OCI-LY7 (cell line): ENCODE results near the gene MAP3K13. TPM values are rescaled to one million over a fixed set of nuclear protein-coding genes. Genes with fewer than 3 reads are reported as not detected.

Experiments used
- BruUV-seq: library from RNA; stranded (reverse); fragments of 400-500 nt; replicated peaks from 2 replicates; lab custom pipeline; 2021; lab: Mats Ljungman, UMichigan
- CTCF ChIA-PET: fragments of 300-600 bp; sonication (Branson Sonifier 250); formaldehyde crosslinking; loops from one replicate; lab custom pipeline; 2022; ENCODE audit warnings: antibody characterized with exemption; ENCODE audit not compliant: unreplicated experiment; lab: Charles Lee
- POLR2A ChIA-PET: fragments of 300-600 bp; sonication (Branson Sonifier 250); formaldehyde crosslinking; loops from one replicate; lab custom pipeline; 2022; ENCODE audit warnings: antibody characterized with exemption; lab: Charles Lee
- DNase-seq: peaks from one replicate; pipeline ENCODE4 v3.0.0-alpha.2; 2015; ENCODE audit warnings: low spot score
- H2AFZ ChIP-seq: fragments of 200-600 bp; sonication (generic), shearing (Covaris generic); 2 replicates; pipeline ENCODE4 v1.6.1; 2014; ENCODE audit warnings: mild to moderate bottlenecking, antibody characterized with exemption, low read length, moderate library complexity
- H3K27ac ChIP-seq: fragments of 200-600 bp; sonication (generic); 2 replicates; pipeline ENCODE4 v1.5.1; 2014; ENCODE audit warnings: mixed run types, low read depth, mild to moderate bottlenecking, moderate library complexity, low read length, inconsistent platforms; ENCODE audit not compliant: poor library complexity, severe bottlenecking
- H3K36me3 ChIP-seq: fragments of 200-600 bp; sonication (generic); 2 replicates; pipeline ENCODE4 v1.6.1; 2014; ENCODE audit warnings: mild to moderate bottlenecking, antibody characterized with exemption, low read length, moderate library complexity, mixed read lengths; ENCODE audit not compliant: insufficient read depth
- H3K4me1 ChIP-seq: fragments of 200-600 bp; sonication (generic); 2 replicates; pipeline ENCODE4 v1.5.1; 2014; ENCODE audit warnings: mild to moderate bottlenecking, low read length; ENCODE audit not compliant: insufficient read depth, poor library complexity, severe bottlenecking
- H3K4me2 ChIP-seq: fragments of 200-600 bp; sonication (generic); 2 replicates; pipeline ENCODE4 v1.6.1; 2014; ENCODE audit warnings: mild to moderate bottlenecking, low read length
- H3K4me3 ChIP-seq: fragments of 200-600 bp; sonication (generic); 2 replicates; pipeline ENCODE4 v1.5.1; 2014; ENCODE audit warnings: mild to moderate bottlenecking, low read depth, low read length; ENCODE audit not compliant: poor library complexity, severe bottlenecking
- H3K79me2 ChIP-seq: fragments of 200-600 bp; sonication (generic); 2 replicates; pipeline ENCODE4 v1.6.1; 2016; ENCODE audit warnings: low read depth, mild to moderate bottlenecking, low read length, moderate library complexity, mixed read lengths; ENCODE audit not compliant: insufficient read depth
- H3K9me2 ChIP-seq: fragments of 200-600 bp; sonication (generic); 2 replicates; pipeline ENCODE4 v1.6.1; 2016; ENCODE audit warnings: mild to moderate bottlenecking, low read length, mixed read lengths; ENCODE audit not compliant: insufficient read depth
- H3K9me3 ChIP-seq: fragments of 200-600 bp; sonication (generic); 2 replicates; pipeline ENCODE4 v1.6.1; 2014; ENCODE audit warnings: mild to moderate bottlenecking, mixed run types, low read length, mixed read lengths
- H4K20me1 ChIP-seq: fragments of 200-600 bp; sonication (generic); 2 replicates; pipeline ENCODE4 v1.6.1; 2014; ENCODE audit warnings: mild to moderate bottlenecking, antibody characterized with exemption, low read length, moderate library complexity, mixed read lengths; ENCODE audit not compliant: insufficient read depth
- EZH2phosphoT487 ChIP-seq: fragments of 200-600 bp; sonication (generic); IDR thresholded peaks from 2 replicates; pipeline ENCODE4 v1.6.1; 2018; ENCODE audit warnings: low read depth, borderline replicate concordance, mild to moderate bottlenecking, mixed run types, antibody characterized with exemption, low read length, moderate library complexity, mixed read lengths
- intact Hi-C: fragments of 100-400 bp; cut with micrococcal nuclease; formaldehyde crosslinking; loops from one replicate; pipeline ENCODE4 v1.10.0; 2022; ENCODE audit not compliant: unreplicated experiment
- total RNA-seq, 2 experiments: library from RNA; depleted of rRNA in 1 of 2; stranded (reverse); fragments of >200 nt in 1 of 2; shearing (Covaris generic) in 1 of 2; gene quantifications; 2 replicates each; pipeline ENCODE4 v1.2.3, GENCODE V29; 2014 to 2022
- TF ChIP-seq, protein P1 (sequence below): fragments of 200-600 bp; sonication (generic); conservative IDR thresholded peaks from 2 replicates; pipeline ENCODE4 v1.5.1; 2014; ENCODE audit warnings: mild to moderate bottlenecking, antibody characterized with exemption, low read length, moderate library complexity, mixed read lengths

MAP3K13 gene
- total RNA-seq, 2 experiments from 2014 or later: 7.6 to 15.0 TPM

DNA sequence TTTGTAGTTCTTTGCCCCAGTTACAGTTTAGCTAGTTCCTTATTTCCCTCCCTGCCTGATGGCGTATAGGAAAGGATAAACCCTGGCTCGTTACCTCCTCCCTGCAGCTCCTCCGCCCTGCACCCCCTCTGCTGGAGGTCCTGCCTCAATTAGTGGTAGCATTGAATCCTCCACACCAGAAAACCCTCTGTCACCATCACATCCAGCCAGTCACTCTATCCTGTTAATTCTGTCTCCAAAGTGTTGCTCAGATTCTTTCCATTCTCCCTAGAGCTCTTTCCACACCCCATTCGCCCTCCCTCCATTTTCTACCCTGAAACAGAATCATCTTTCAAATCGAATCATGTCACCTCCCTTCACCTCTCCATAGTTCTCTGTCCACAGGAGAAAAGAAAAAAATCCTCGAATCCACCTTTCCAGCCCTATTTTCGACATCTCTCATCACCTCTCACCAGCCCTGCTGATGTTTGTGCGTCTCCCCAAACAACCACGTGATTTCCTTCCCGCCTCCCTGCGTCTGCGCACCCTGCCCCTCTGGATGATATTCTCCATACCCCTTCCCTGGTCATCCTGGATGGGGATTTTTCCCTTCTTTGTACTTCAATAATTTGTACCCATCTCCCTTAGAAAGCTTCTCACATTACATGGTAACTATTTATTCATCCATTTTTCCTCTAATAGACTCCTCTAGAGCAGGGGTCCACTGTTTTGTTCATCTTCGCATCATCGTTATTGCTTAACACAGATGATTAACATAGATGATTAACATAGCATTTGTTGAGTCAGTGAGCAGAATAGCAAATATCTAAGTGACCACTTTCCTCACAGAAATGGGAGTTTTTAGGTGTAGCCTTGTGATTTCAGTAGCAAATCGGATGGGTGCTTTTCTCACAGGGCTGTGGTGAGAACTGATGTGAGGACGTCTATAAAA, 37.1 kb downstream of the MAP3K13 start:
- intact Hi-C loops: no loop called here
- Histone ChIP-seq H3K36me3 (no peaks in the 10 kb centered on the region), H3K4me3 (no peak overlapping the region), H3K9me3 (no peaks in the 10 kb centered on the region), H3K4me1 (no peaks in the 10 kb centered on the region), H3K4me2 (no peak overlapping the region), H3K9me2 (no peaks in the 10 kb centered on the region), H3K79me2 (no peaks in the 10 kb centered on the region), H4K20me1 (no peaks in the 10 kb centered on the region), H2AFZ (no peak overlapping the region), H3K27ac (no peak overlapping the region)
- ChIA-PET POLR2A (no interaction called here), CTCF (no interaction called here)
- DNase-seq: no peak
- TF ChIP-seq, protein P1, sequence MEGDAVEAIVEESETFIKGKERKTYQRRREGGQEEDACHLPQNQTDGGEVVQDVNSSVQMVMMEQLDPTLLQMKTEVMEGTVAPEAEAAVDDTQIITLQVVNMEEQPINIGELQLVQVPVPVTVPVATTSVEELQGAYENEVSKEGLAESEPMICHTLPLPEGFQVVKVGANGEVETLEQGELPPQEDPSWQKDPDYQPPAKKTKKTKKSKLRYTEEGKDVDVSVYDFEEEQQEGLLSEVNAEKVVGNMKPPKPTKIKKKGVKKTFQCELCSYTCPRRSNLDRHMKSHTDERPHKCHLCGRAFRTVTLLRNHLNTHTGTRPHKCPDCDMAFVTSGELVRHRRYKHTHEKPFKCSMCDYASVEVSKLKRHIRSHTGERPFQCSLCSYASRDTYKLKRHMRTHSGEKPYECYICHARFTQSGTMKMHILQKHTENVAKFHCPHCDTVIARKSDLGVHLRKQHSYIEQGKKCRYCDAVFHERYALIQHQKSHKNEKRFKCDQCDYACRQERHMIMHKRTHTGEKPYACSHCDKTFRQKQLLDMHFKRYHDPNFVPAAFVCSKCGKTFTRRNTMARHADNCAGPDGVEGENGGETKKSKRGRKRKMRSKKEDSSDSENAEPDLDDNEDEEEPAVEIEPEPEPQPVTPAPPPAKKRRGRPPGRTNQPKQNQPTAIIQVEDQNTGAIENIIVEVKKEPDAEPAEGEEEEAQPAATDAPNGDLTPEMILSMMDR: no peak
- TF ChIP-seq EZH2phosphoT487: no peak
- no TSS peak for BruUV-seq

DNA sequence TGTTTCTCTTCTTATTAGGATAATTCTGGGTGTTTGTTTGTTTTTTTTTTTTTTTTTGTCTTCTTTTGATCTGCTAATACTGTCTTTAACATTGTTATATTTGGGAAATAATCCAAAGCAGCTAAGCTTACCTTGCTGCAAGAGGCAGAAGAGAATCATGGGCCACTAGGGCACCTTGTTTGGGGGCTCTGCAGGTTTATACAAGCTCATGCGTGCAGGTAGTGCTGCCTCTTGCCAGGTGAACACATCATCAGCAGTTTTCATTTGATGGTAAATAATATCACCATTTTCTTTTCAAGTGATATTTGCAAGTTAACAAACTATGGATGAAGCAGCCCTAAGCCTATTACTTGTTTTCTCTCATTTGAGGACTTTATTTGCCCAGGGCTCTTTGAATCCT, 37.9 kb downstream of the MAP3K13 start:
- BruUV-seq: no TSS peak
- H4K20me1 ChIP-seq: no peaks in the 10 kb centered on the region
- TF ChIP-seq, protein P1: no peak
- no peak for TF ChIP-seq EZH2phosphoT487
- H2AFZ ChIP-seq: no peak overlapping the region
- CTCF ChIA-PET: no interaction called here
- POLR2A ChIA-PET: interaction anchor here (1.7 kb wide), 1 partner anchor 37 kb away, joined by 3 read pairs; no protein-coding TSS in a partner anchor
- H3K9me3 ChIP-seq: no peaks in the 10 kb centered on the region
- DNase-seq: no peak
- no peaks in the 10 kb centered on the region for H3K79me2 ChIP-seq
- intact Hi-C loops: no loop called here
- no peak overlapping the region for H3K4me2 ChIP-seq
- no peak overlapping the region for H3K4me3 ChIP-seq
- H3K27ac ChIP-seq: no peak overlapping the region
- no peaks in the 10 kb centered on the region for H3K9me2 ChIP-seq
- no peaks in the 10 kb centered on the region for H3K36me3 ChIP-seq
- H3K4me1 ChIP-seq: no peaks in the 10 kb centered on the region
